ENCODE results near the gene MRPL11.

MRPL11 gene

DNA sequence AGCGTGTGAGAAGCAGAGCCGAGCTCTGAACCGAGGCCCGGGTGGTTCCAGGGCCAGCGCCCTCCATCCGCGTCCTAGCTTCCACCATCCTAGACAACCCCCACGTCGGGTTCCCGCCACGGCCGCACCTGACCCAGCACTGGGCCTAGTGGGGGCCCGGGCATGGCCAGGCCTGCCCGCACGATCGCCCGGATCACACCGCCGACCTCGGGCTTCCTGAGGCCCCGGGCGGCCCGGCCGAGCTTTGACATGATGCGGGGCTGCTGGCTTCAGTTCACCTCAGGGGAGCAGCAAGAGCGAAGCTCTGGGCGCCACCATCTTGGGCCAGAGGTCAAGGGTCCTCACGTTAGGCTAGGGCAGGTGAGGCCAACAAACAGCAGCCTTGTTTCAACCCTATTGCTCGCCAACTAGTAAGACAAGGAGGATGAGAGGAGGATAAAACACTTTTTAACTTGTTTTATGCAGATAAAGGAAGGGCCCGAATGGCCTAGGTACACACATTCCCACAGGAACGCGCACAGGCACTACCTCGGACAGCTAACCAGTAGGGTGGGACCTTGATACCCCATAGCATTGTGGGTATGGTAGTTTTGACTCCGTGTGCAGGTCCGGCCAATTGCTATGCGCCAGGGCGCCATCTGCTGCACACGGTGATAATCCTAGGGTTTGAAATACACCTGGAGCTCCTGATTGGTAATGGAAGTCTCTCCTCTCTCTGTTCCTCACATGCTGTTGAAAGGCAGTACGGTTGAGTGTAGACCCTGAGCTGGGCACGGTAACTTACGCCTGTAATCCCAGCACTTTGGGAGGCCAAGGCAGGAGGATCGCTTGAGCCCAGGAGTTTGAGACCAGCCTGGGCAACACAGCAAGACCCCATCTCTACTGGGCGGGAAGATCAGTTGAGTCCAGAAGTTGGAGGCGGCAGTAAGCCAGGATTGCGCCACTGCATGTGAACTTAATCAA, at the start of gene MRPL11:
TSS of gene MRPL11 (minus strand) at position 345 of the 963 bp plus-strand sequence. CDS start at position 251, 94 bp downstream.
- peak; percentile 56 to 87 for DNase-seq

DNA sequence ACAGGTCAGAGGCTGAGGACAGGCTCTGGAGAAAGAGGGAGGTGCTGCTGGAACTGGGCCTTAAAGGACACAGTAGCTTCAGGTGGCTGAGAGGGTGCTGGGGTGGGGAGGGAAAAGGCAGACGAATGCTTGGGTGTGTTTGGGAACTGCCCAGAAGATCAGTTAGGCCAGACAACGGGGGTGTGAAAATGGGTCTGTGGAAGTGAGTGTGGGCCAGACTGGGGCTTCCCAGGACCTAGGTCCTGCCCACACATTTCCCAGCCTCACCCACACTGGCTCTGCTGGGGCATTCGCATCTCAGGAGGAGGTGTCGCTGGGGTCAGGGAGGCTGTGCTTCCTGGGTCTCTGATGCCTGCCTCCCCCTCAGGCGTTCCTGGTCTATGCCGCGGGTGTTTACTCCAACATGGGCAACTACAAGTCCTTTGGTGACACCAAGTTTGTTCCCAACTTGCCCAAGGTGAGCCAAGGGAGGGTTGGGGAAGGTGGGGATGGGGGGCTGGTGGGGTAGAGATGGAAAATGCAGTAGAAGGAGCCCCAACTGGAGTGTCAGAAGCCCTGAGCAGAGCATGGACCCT, 46.2 kb upstream of the MRPL11 start:
- DNase-seq, result no peak

DNA sequence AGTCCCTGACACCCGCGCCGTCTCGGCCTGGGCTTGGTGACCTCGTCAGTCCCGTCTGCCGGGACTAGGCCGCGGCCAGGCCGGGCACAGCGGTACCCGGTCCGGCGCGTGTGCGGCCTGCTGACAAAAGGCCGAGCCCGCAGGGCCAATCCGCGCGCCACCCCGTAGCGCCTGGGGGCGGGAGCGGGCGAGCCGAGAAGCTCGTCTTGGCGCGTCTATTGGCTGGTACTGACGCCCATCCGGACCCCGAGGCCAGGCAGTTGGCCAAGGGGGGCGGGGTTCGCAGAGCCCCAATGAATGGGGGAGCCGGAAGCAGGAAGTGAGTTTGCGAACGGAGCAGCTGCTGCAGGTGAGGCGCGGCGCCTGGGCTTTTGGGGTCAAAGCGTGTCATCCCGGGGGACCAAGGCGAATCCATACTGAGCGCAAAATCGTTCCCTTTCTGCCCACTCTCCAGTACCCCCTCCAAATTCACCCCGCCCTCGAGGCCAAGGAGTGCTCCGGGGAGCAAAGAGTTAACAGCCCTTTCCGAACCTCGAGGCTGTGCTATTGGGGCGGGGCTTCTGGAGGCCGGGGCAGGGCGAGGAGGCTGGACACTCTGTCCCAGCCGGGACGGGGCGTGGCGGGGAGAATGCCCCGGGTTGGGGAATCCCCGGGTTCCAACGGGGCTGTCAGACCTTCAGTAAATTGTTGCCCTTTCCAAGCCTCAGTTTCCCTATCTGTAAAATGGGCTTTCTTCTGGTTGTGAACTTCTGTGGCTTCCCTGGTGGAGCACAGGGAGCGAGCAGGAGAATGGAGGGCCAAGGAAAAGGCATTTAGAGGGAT, 41.7 kb upstream of the MRPL11 start, which contains the start of gene DPP3:
TSS of gene DPP3 (plus strand) at position 318 of the 822 bp plus-strand sequence. CDS start 1,767 bp downstream, outside the sequence.
- peak; percentile 90 to 91 for DNase-seq

DNA sequence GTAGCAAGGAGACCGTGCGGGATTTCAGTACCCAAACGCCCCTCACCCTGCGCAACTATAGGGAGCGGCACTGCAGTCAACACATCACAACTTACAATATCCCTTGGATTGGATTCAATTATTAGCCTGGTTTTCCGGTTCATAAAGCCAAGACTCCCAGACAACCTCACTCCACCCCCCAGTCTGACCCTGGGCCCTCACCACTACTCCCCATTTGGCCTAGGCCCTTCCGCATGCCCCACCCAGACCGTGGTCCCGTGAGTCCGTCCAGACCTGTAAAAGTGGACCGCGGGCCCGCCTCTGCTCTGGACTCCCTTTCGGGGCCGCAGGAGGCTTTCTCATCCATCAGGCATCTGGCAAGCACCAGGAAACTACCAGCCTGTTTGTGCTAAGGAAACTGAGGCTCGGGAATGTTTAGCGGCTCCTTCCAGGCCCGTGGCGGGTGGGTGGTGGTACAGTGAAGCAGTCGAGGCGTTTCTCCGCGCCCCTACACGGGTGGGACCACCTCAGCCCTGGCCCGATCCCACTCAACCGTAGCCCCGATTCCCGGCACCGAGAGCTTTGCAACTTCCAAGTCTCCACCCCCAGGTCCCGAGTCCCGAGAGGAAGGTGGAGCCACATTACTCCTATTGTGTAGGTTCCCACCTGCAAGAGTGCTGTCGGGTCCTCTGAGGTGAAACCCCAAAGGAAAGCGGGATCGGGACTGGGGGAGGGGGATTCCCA, 40.9 kb upstream of the MRPL11 start:
- DNase-seq, result no peak

DNA sequence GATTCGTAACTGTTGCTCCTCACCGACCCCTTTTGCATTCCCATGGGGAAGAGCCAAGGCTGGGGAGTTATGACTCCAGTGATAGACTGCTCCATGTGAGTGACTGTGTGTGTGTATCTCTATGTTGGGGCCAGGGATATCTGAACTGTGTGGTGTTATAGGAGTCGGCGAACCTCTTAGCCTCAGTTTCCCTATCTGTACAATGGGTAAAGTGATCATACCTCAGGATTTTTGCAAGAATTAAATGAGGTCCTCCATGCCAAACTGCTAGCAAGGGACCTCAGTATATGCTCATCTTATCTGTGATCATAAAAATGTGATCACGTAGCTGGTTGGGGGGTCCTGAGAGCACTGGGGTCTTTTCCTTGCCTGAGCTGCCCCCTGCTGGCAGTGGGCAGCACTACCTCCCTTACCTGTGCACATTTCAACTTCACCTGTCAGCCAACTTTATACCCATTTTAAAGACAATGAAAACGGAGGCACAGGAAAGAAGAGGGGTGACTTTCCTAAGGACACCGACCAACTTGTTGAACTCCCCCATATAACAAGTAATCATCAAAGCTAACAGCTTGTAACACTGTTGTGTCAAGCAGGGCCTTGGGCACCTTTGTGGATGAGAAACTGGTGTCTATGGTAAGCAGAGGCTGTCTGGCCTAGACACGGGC, 40.2 kb upstream of the MRPL11 start:
- no peak for DNase-seq

DNA sequence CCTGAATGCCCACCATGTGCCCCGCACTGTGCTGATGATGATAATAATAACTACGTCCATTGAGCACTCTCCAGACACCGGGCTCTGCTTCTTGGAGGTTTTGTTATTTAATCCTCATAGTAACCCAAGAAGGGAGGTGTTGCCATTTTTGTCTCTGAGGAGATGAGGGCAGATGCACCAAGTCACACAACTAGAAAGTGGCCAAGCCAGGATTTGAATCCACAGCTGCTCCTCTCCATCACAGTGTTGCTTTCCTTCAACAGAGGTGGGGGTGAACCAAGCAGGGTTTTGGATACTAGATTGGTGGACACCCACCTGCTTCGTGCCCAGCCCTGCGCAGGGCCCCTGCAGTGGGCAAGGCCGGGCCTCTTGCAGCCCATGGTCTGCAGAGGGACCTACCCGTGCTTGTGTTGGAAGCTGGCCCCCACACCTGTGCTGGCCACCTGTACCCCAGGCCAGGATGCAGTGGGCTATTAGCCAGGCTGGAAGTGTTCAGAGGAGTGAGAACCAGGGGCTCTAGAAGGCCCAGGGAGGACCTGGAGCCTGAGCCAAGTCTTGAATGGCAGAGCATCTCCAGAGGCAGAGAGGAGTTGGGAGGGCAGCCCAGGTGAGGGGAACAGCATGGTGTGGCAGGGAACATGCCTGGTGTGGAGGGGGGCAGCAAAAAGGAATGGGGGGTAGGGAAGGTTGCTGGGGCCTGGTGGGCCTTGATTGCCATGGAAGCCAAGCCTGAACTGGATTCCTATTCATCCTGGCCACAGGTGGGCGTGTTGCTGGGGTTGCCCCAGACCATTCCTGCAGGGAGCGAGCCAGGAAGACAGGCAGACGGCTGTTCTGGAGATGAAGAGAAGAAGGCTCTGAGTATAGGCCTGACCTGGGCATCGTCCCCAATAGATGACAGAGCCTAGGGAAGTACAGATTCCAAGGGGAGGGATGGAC, 38.9 kb upstream of the MRPL11 start:
- DNase-seq, result no peak

DNA sequence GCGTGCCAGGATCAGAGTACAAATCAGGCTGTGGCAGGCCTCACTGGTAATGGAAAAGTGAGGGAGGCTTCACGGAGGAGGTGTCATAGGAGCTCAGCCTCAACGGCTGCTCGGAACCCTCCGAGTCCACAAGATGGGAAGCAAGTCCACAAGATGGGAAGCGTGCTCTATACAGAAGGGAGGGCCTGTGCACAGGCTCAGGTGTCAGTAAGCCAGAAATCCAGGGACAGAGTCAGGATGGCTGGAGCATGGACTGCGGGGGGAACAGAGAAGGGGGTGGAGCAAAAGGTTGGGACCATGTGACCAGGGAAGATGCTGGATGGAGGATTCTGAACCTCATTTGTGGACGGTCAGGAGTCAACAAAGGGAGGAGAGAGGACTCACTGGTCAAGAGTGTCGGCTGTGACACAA, 38.2 kb upstream of the MRPL11 start:
- DNase-seq, result no peak

DNA sequence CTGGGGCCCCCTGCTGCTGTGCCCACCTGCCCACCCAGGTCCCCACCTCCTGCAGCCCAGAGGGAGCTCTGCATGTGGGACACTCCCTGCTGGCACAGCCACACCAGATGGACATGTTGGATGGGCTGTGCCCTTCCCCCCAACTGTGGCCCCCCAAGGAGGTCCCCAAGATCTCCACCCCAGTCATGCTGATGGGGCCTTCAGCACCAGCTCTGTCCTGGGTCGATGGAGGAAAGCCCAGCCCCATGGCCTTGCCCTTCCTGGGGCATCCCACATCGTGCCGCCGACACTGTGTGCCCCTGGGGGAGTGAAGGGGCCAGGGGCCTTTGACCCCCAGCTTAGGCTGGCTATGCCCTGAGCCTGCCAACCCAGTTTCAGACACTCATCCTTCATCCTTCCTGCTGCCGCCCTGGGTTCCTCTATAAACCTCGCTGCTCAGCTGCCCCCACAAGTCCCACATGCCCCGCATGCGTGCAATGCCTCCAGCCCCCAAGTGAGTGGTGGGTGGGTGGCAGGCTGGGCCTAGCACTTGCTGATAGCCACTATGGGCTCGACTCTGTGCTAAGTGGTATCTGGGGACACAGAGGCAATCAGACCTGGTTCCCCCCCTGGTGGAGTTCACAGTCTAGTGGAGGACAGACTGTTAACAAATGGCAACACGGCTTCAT, 37.7 kb upstream of the MRPL11 start:
- DNase-seq, result no peak

DNA sequence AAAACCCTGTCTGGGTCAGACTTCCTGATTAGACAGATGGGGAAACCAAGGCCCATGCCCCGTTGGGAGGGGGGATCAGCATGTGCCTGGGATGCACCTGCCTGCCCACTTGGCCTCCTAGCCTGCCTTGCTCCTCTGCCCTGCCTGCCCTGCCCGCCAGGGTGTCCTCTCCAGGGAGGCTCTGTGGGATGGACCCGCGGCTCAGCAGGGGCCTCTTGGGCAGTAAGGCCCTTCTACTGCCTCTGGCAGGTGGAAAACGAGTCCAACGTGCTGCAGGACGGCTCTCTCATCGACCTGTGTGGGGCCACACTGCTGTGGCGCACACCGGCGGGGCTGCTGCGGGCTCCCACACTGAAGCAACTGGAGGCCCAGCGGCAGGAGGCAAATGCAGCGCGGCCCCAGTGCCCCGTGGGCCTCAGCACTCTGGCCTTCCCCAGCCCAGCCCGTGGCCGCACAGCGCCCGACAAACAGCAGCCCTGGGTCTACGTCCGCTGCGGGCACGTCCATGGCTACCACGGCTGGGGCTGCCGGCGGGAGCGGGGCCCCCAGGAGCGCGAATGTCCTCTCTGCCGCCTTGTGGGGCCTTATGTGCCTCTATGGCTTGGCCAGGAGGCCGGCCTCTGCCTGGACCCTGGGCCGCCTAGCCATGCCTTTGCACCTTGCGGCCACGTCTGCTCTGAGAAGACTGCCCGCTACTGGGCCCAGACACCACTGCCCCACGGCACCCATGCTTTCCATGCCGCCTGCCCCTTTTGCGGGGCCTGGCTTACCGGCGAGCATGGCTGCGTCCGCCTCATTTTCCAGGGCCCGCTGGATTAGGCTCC, 36.9 kb upstream of the MRPL11 start:
- no peak for DNase-seq

DNA sequence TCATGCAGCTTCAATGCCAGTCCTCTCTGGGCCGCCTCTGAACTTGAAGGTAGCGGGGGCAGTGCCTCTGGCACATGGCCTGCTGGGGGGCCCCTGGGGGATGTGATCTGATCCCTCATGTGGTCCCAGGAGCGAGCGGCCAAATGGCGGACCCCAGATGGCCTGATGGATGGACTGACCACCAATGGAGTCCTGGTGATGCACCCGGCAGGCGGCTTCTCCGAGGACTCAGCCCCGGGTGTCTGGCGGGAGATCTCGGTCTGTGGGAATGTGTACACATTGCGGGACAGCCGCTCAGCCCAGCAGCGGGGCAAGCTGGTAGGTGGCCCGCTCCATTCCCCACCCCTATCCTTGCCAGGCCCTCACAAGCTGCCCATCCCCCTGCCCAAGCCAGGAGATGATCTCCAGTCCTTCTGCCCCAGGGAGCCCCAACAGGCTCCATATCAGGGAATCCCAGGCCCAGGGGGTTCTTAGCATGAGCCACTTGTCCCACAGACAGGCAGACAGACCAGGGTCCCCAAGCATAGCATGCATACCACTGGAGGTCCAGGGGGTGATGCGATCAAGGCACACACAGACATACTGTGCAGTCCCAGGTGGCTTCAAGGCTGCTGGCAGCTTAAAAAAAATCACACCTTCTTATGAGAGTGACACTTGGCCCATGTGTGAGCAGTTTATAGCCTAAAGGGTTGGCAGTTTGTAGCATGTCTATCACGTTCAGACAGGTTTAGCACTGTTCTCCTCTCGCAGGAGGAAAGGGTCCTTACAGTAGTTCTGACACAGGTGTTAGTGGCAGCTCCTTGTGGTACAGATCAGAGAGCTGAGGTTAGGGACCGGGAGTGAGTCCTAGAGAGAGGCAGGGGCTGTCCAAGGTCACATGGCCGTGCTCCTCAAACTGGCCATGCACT, 35.2 kb upstream of the MRPL11 start:
- DNase-seq, result no peak

DNA sequence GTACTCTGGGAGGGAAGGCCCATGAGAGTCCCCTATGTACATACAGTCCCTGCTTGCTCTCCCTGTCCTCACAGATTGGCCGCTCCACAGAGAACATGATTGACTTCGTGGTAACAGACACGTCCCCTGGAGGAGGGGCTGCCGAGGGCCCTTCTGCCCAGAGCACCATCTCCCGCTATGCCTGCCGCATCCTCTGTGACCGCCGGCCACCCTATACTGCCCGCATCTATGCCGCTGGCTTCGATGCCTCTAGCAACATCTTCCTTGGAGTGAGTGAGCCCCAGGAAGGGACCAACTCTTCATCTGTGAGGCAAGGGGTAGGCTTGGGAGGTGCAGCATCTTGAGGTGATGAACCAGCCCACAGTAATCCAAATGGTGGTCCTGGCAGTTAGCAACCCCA, 34.5 kb upstream of the MRPL11 start:
- DNase-seq, result no peak

DNA sequence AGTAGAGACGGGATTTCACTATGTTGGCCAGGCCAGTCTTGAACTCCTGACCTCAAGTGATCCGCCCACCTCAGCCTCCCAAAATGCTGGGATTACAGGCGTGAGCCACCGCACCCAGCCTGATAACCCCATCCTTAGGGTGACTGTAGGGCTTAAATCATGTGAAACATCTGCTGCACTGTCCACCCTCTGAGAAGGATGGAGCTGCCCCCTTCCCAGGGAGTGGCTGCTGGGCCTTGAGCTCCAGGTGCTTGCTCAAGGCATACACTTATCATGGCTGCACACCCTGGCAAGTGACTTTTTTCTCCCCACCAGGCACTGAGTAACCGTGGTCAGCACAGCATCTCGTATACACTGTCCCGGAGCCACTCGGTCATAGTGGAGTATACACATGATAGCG, 33.4 kb upstream of the MRPL11 start:
- no peak for DNase-seq

DNA sequence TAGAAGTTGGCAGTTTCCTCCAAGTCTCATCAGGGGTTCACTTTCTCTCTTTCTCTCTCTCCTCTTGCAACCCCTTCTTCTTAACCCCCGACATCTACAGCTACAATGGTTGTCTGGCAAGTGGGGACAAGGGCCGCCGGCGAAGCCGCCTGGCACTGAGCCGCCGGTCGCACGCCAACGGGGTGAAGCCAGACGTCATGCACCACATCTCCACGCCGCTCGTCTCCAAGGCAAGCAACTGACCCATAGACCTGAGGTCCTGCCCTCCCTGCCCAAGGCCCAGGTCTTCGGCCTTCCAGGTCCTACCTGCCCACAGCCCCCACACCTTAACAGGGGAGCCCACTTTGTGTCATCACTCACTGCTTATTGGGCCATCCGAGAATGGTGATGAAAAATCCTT, 32.5 kb upstream of the MRPL11 start:
- DNase-seq, result no peak

DNA sequence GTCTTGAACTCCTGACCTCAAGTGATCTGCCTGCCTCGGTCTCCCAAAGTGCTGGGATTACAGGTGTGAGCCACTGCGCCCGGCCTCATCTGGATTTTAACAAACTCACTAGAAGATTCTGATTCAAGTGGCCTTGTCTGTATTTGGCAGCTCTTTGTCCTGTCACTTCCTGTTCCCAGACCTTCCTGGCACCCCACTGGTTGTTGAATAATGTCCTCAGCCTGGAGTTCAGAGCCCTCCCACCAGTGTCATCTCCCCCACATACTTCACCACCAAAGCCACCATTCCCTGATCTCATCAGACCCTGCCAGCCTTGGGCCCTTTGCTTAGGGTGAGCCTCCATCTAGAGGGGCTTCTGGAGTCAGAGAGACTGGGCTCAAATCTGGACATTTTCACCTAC, 31.4 kb upstream of the MRPL11 start:
- no peak for DNase-seq

DNA sequence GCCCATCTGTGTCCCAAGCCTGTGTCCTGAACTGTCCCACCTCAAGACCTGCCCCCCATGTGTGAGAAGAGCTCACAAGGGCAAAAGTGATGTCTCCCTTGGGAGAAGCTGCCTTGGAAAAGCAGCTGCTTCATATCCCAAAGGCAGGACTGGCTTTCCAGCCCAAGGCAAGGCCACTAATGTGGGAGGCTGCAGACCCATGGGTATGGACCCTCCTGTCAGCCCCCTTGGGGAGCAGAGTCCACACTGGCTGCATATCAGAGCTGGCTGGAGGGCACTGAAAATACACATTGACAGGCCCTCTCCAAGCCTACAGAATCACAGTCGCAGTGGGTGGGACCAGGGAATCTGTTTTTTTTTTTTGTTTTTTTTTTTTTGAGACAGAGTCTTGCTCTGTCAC, 30.8 kb upstream of the MRPL11 start:
- DNase-seq, result no peak

DNA sequence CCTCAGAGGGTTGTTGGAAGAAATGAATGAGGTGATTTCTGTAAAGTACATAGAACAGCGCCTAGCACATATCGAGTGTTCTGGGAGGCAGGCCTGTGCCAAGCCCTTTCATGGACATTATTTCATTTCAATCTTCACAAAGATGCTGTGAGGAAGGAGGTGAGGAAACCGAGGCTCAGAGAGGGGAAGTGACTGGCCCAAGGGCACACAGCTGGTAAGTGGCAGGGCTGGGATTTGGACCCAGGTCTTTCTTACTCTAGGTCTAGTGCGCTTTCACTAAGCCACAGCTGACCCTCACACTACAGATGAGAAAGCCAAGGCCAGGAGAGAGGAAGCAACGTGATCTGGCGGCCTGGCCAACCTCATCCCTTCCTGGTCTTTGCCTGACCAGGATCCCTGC, 30.0 kb upstream of the MRPL11 start:
- DNase-seq, result no peak

DNA sequence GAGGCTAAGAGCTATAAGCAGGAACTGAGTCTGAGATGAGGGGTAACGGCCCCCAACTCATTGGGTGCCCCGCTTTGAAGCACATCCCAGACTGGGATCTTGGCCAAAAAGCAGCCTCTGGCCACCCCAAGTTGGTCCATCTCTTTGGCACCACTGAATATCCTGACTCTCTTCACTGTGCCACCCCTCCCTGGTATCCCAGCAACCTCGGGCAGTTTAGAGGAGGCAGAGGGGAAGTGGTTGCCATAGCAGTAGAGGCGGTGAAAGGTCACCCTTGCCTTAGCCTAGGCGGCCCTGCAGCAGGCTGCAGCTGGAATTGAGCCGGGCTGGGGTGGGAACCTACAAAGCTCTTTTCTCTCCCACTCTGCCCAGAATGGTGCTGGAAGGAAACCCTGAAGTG, 29.1 kb upstream of the MRPL11 start:
- peak; percentile 8 to 28 for DNase-seq

DNA sequence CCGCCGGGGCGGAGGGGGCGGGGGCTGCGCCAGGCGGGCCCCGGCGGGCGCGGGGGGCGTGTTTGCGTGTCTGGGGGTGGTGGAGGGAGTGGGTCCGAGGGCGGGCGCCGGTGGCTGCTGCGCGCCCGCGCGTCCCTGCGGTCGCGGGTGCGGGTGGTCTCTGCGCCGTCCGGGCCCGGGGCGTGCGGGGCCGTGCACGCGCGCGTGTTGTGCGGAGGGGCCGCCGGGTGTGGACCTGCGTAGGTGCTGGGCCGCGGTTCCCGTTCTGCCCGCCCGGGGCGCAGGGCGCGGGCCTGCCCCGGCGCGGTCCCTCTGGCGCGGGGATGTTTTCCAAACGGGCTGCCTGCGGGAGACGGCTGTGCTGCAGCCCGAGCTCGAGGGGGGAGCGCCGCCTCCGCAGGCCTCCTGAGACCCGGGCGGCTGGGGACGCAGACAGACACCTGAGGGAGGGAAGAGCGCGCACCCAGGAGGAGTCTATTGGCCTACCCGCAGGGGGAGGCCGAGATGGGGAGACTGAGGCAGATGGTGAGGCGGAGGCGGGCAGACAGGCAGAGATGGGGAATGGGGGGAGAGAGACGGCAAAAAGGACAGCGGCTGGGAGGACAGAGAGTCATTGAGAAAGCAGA, 28.5 kb upstream of the MRPL11 start:
- DNase-seq, result no peak

Measured in bone marrow (tissue), 2 donors.